B cell (primary cell): ENCODE measurements around the gene IL17RC. TPM values are rescaled to one million over a fixed set of nuclear protein-coding genes. Genes with fewer than 3 reads are reported as not detected.
A peak's percentile ranks its signal among the peaks of the same experiment; 100 is the strongest.

ENCODE experiments used
- ATAC-seq: fragments of 200-7000 bp; cut with Tn5 transposase; one replicate; pipeline ENCODE4 v1.10.0; 2021; ENCODE audit warnings: low read depth, mild to moderate bottlenecking, moderate number of reproducible peaks, moderate library complexity
- CTCF ChIA-PET: fragments of 350-600 bp; sonication (Branson Sonifier 250); formaldehyde crosslinking; loops from one replicate; lab custom pipeline; 2021; ENCODE audit warnings: antibody characterized with exemption, inconsistent platforms; lab: Charles Lee
- POLR2A ChIA-PET: fragments of 350-600 bp; sonication (Branson Sonifier 250); formaldehyde crosslinking; loops from one replicate; lab custom pipeline; 2021; ENCODE audit warnings: antibody characterized with exemption; lab: Charles Lee
- DNase-seq: peaks from one replicate; pipeline ENCODE4 v3.0.0; 2013
- H2AFZ ChIP-seq: 2 replicates; pipeline ENCODE4 v1.6.1; 2012; ENCODE audit warnings: mild to moderate bottlenecking, low read depth, low read length; ENCODE audit not compliant: insufficient read depth, poor library complexity, severe bottlenecking
- H3K27ac ChIP-seq, 2 donors: 1 replicate in 1 of 2; 2 replicates in 1 of 2; pipeline ENCODE4 v1.5.1; 2012 to 2013; ENCODE audit warnings: low read length in 2 of 2, mild to moderate bottlenecking in 2 of 2, moderate library complexity in 1 of 2
- H3K27me3 ChIP-seq, 4 experiments: fragments of 200-600 bp in 1 of 4; sonication (generic) in 1 of 4; replicated peaks in 1 of 4; 1 replicate in 2 of 4; 2 replicates in 2 of 4; pipeline versions ENCODE4 v1.6.1 to v1.7.0; 2013 to 2016; ENCODE audit warnings: low read length in 3 of 4, mild to moderate bottlenecking in 2 of 4, mixed read lengths in 1 of 4, moderate library complexity in 1 of 4; ENCODE audit not compliant: insufficient read depth in 4 of 4, control insufficient read depth in 3 of 4; ENCODE audit errors: control extremely low read depth in 1 of 4
- H3K36me3 ChIP-seq, 2 experiments: replicated peaks in 1 of 2; 1 replicate in 1 of 2; 2 replicates in 1 of 2; pipeline versions ENCODE4 v1.6.1 to v1.7.1; 2013; ENCODE audit warnings: low read length in 1 of 2; ENCODE audit not compliant: insufficient read depth in 2 of 2, control insufficient read depth in 1 of 2; ENCODE audit errors: control extremely low read depth in 1 of 2, extremely low read depth in 1 of 2
- H3K4me1 ChIP-seq, 2 donors: fragments of 200-600 bp in 1 of 2; sonication (generic) in 1 of 2; 1 replicate in 1 of 2; 2 replicates in 1 of 2; pipeline versions ENCODE4 v1.5.1 to v1.6.1; 2013 to 2017; ENCODE audit warnings: low read length in 2 of 2; ENCODE audit not compliant: control insufficient read depth in 2 of 2, insufficient read depth in 2 of 2
- H3K4me2 ChIP-seq: replicated peaks from 2 replicates; pipeline ENCODE3; 2012; ENCODE audit warnings: mild to moderate bottlenecking, low read depth, low read length; ENCODE audit not compliant: poor library complexity, severe bottlenecking
- H3K4me3 ChIP-seq, 5 experiments: fragments of 200-600 bp in 1 of 5; sonication (generic) in 1 of 5; 1 replicate in 3 of 5; 2 replicates in 2 of 5; pipeline versions ENCODE4 v1.5.1 to v1.7.0; 2011 to 2016; ENCODE audit warnings: low read length in 4 of 5, mild to moderate bottlenecking in 4 of 5, low read depth in 2 of 5, control low read depth in 1 of 5, moderate library complexity in 1 of 5; ENCODE audit not compliant: insufficient read depth in 1 of 5; ENCODE audit errors: control extremely low read depth in 1 of 5, extremely low read depth in 1 of 5
- H3K79me2 ChIP-seq: fragments of 200-600 bp; sonication (generic); one replicate; pipeline ENCODE4 v1.6.0; 2016; ENCODE audit warnings: low read length; ENCODE audit not compliant: control insufficient read depth, insufficient read depth
- H3K9ac ChIP-seq: fragments of 200-600 bp; sonication (generic); 2 replicates; pipeline ENCODE4 v1.6.1; 2017; ENCODE audit warnings: mild to moderate bottlenecking, low read length, moderate library complexity
- H3K9me3 ChIP-seq, 3 donors: one replicate each; pipeline versions ENCODE4 v1.6.1 to v1.7.1; 2013; ENCODE audit warnings: low read length in 2 of 3; ENCODE audit not compliant: control insufficient read depth in 2 of 3, insufficient read depth in 1 of 3; ENCODE audit errors: control extremely low read depth in 1 of 3
- H4K20me1 ChIP-seq: 2 replicates; pipeline ENCODE4 v1.6.0; 2012; ENCODE audit warnings: mild to moderate bottlenecking, low read length; ENCODE audit not compliant: insufficient read depth, control insufficient read depth, poor library complexity, severe bottlenecking
- H3K27ac Mint-ChIP-seq: one replicate; pipeline ENCODE4 v1.8.0; 2021; ENCODE audit warnings: mixed read lengths
- H3K27me3 Mint-ChIP-seq: one replicate; pipeline ENCODE4 v1.8.0; 2021; ENCODE audit warnings: mixed read lengths
- H3K4me1 Mint-ChIP-seq: one replicate; pipeline ENCODE4 v1.8.0; 2021; ENCODE audit warnings: mixed read lengths
- H3K4me3 Mint-ChIP-seq: one replicate; pipeline ENCODE4 v1.8.0; 2021; ENCODE audit warnings: mixed read lengths
- H3K9me3 Mint-ChIP-seq: one replicate; pipeline ENCODE4 v1.8.0; 2022; ENCODE audit warnings: mixed read lengths; ENCODE audit not compliant: insufficient read depth
- EZH2 ChIP-seq: IDR thresholded peaks from 2 replicates; pipeline ENCODE4 v1.6.1; 2012; ENCODE audit warnings: borderline replicate concordance, low read depth, mild to moderate bottlenecking, moderate library complexity, low read length; ENCODE audit not compliant: insufficient read depth, poor library complexity, severe bottlenecking
- WGBS: methylation state at CpG from one replicate; pipeline ENCODE4 v1.1.5; 2013; ENCODE audit warnings: missing lambda C conversion rate; ENCODE audit not compliant: insufficient coverage; 5-methylcytosine and 5-hydroxymethylcytosine counted together
- intact Hi-C: fragments of 100-400 bp; cut with micrococcal nuclease; formaldehyde crosslinking; loops from one replicate; pipeline ENCODE4 v1.10.0; 2022
- polyA plus RNA-seq: library from polyadenylated mRNA; depleted of rRNA; stranded (reverse); fragments of >200 nt; gene quantifications from 2 replicates; pipeline ENCODE4 v1.2.3, GENCODE V29; 2012
- total RNA-seq, 2 donors: library from RNA; stranded (reverse); fragments of 120-200 nt in 1 of 2; gene quantifications; 1 replicate in 1 of 2; 2 replicates in 1 of 2; pipeline versions ENCODE4 v1.2.3 to v1.2.4, GENCODE V29; 2013 to 2022
- TF ChIP-seq, protein P1 (sequence below): fragments of 200-600 bp; IDR thresholded peaks from one replicate; pipeline ENCODE4 v1.8.0; 2022; ENCODE audit warnings: antibody characterized with exemption, mild to moderate bottlenecking

Gene IL17RC
- total and polyA plus RNA-seq, 2 donors (not counting 1 experiment from before 2014, with no cell fraction given): 0.25 to 0.98 TPM

GRCh38 chr3:9951962-9952805, 35.3 kb downstream of the IL17RC start, which contains the start of gene PRRT3:
PRRT3 (minus strand) TSS chr3:9952408; CDS start chr3:9950115, 2,293 bp downstream.
- Histone ChIP-seq H3K79me2 (no peaks in the 10 kb centered on the region), H3K4me2 (peak within 1 kb of the TSS; percentile 87), H3K9me3 (no peaks in the 10 kb centered on the region), H3K36me3 (peaks cover 0 to 2% of the 10 kb centered on the region in 2 experiments), H3K4me1 (peaks cover 15 to 18% of the 10 kb centered on the region in 2 donors), H3K9ac (peak within 1 kb of the TSS; percentile 71), H3K4me3 (peak within 1 kb of the TSS in 4 of 5 experiments; percentile 39 to 69 (median 58)), H3K27me3 (peaks cover 0 to 12% (median 0%) of the 10 kb centered on the region in 4 experiments), H2AFZ (peak within 1 kb of the TSS; percentile 70), H3K27ac (no peak within 1 kb of the TSS), H4K20me1 (no peaks in the 10 kb centered on the region)
- Mint-ChIP-seq H3K4me1 (peaks cover 15% of the 10 kb centered on the region), H3K4me3 (peak within 1 kb of the TSS; percentile 91), H3K27ac (peak within 1 kb of the TSS; percentile 50), H3K27me3 (no peaks in the 10 kb centered on the region), H3K9me3 (no peaks in the 10 kb centered on the region)
- intact Hi-C loops: loop anchor here (5.0 kb wide), 1 partner anchor 35 kb away; the partner anchor contains the start of gene EMC3
- no peak for TF ChIP-seq EZH2
- TF ChIP-seq, protein P1, sequence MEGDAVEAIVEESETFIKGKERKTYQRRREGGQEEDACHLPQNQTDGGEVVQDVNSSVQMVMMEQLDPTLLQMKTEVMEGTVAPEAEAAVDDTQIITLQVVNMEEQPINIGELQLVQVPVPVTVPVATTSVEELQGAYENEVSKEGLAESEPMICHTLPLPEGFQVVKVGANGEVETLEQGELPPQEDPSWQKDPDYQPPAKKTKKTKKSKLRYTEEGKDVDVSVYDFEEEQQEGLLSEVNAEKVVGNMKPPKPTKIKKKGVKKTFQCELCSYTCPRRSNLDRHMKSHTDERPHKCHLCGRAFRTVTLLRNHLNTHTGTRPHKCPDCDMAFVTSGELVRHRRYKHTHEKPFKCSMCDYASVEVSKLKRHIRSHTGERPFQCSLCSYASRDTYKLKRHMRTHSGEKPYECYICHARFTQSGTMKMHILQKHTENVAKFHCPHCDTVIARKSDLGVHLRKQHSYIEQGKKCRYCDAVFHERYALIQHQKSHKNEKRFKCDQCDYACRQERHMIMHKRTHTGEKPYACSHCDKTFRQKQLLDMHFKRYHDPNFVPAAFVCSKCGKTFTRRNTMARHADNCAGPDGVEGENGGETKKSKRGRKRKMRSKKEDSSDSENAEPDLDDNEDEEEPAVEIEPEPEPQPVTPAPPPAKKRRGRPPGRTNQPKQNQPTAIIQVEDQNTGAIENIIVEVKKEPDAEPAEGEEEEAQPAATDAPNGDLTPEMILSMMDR: no peak
- ChIA-PET POLR2A (interaction anchor here (2.0 kb wide), 1 partner anchor 19 kb away, joined by 11 read pairs; the partner anchor contains the start of gene CRELD1), CTCF (interaction anchor here (2.2 to 2.9 kb wide), 2 partner anchors 17 to 20 kb away, joined by 5 to 22 read pairs; partner anchors contain the start of gene CRELD1)
- DNase-seq: peak; percentile 62
- under 1% methylated on average over 42 of the region's 52 CpGs for WGBS
- ATAC-seq: peak; percentile 89

DNA sequence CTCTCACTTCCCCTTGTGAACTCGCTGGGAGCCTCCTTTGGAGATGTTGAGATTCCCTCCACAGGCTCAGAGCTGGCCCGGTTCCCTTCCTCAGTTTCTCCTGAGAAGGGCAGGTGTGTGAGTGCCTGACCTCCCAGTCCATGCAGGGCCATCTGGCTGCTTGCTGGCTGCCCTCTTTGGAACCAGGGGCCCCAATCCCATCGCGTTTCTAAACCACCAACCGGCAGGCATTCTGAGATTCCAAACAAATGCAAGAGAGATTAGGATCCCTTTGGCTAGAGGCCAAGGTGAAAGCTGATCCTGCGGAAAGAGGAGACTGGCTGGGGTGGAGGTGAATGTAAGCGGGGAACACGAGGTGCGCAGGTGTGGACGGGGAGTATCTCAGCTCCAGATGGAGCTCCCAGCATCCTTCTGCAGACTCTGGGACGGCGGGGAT, 38.2 kb downstream of the IL17RC start:
- ATAC-seq: no peak
- Mint-ChIP-seq H3K4me3 (no peak overlapping the region), H3K4me1 (peaks cover 15% of the 10 kb centered on the region), H3K27ac (peak overlapping the region; percentile 41), H3K27me3 (no peaks in the 10 kb centered on the region), H3K9me3 (no peaks in the 10 kb centered on the region)
- Histone ChIP-seq H3K9me3 (no peaks in the 10 kb centered on the region), H3K27me3 (peaks cover 0 to 12% (median 0%) of the 10 kb centered on the region in 4 experiments), H3K4me2 (no peak overlapping the region), H3K36me3 (no peaks in the 10 kb centered on the region), H3K9ac (no peak overlapping the region), H2AFZ (no peak overlapping the region), H3K79me2 (no peaks in the 10 kb centered on the region), H4K20me1 (no peaks in the 10 kb centered on the region), H3K27ac (no peak overlapping the region), H3K4me3 (no peak overlapping the region), H3K4me1 (peaks cover 15 to 18% of the 10 kb centered on the region in 2 donors)
- TF ChIP-seq, protein P1: no peak
- no peak for TF ChIP-seq EZH2
- CTCF ChIA-PET: no interaction called here
- 89% methylated on average over 8 of the region's 12 CpGs for WGBS
- no peak for DNase-seq
- POLR2A ChIA-PET: interaction anchor here (1.2 kb wide), 1 partner anchor 9 kb away, joined by 3 read pairs; no protein-coding TSS in a partner anchor
- intact Hi-C loops: no loop called here
